ENCODE data around the gene SP4.
A peak's percentile ranks its signal among the peaks of the same experiment; 100 is the strongest.

SP4 gene

DNA sequence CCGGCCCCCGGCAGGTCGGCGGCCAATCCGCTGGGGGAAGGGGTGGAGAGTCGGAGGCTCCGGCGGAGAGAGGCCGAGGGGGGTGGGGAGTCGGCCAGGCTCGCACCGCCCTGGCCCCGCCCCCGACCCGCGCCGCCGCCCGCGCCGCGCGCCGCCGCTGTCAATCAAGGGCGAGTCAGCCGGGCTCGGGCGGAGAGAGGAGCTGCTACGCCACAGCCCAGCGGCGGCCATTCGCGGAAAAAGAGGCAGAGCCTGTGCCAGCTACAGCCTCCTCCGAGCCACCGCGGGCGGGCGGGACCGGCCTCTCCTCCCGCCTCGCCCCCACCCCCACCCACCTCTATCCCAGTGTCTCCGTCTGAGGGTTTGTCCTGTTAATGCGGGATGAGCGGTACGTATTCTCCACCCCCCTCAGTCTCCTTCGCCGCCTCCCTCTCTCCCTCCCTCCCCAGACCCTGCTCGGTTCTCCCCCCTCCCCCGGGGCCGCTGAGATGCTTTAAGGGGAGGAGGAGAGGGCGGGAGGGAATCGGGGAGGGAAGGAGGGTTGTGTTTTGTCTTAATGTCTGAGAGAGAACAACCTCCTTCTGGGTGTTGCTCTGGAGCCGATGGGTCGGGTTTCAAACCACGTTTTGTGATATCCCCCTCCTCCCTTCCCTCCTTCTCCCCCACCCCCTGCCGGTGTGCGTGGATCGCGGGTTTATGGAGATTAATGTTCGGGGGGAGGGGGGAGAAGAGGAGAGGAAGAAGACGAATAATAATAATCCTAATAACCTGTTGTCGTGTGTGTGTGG is at the start of gene SP4:
Gene SP4 (plus strand): TSS at position 213 of the 788 bp plus-strand sequence. CDS start 169 bp downstream, at position 382.
- DNase-seq (ENCODE audit: low read depth): peak; percentile 91

DNA sequence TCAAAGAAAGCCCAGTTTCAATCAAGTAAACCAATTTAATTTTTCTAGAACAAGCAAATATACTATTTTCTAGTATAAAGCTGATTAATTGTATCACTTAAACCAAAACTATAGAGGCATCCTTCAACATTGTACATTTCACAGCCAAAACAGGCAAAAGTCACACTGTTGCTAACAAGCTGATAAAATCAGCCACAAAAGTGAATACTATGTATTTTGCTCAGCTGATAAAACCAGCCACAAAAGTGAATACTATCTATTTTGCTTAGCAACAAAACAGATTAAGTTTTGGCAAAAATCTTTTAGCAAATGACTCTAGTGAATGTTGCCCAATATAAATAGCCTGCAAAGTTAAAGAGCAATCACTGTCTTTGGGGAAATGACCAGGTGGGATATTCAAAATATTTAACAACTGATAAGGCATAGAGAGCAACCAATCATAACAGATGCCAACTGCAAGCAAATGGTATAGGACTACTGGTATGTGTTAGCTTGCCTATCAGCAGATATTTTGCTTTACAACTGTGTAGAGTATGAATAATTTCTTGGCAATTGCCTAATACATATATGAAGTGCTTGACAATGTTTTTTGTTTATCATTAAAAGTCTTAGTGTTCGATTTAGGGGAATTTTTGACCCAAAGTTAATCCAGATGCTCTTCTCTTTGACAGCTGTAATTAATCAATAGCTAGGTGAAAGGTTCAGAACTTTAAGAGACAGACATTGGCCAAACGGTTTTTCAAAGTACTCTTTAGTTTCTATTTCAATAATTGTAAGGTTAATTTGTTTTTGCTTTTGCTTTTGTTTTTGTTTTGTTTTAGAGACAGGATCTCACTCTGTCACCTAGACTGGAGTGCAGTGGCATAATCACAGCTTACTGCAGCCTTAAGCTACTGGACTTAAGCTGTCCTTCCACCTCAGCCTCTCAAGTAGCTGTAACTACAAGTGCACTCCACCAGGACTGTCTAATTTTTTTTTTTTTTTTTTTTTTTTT is 44.4 kb upstream of the SP4 start:
- no peak for DNase-seq (ENCODE audit: low read depth)

DNA sequence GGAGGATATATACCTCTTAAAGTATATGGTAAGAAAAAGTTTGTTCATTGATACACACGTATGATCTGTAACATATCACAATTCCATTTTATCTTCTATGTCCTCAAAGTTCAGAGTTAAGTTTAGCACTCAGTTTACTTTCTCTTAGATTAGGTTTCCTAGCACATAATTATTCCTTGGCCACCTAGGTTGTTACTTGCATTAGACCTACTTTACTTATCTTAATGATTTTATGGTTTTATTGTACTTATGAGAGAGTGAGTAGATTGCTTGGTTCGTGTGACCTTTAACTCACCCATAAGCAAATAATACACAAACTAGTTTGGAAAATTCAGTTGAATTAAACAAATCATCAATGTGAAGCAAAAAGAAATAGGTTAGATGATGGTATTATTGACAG is 33.9 kb upstream of the SP4 start:
- DNase-seq (ENCODE audit: low read depth): no peak

DNA sequence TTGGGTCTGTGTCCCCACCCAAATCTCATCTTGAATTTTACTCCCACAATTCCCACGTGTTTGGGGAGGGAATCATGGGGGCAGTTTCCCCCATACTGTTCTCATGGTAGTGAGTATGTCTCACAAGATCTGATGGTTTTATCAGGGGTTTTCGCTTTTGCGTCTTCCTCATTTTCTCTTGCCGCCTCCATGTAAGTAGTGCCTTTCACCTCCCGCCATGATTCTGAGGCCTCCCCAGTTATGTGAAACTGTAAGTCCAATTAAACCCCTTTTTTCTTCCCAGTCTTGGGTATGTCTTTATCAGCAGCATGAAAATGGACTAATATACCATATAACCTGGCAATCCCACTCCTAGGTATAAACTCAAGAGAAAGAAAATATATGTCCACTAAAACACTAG is 25.9 kb upstream of the SP4 start:
- no peak for DNase-seq (ENCODE audit: low read depth)

DNA sequence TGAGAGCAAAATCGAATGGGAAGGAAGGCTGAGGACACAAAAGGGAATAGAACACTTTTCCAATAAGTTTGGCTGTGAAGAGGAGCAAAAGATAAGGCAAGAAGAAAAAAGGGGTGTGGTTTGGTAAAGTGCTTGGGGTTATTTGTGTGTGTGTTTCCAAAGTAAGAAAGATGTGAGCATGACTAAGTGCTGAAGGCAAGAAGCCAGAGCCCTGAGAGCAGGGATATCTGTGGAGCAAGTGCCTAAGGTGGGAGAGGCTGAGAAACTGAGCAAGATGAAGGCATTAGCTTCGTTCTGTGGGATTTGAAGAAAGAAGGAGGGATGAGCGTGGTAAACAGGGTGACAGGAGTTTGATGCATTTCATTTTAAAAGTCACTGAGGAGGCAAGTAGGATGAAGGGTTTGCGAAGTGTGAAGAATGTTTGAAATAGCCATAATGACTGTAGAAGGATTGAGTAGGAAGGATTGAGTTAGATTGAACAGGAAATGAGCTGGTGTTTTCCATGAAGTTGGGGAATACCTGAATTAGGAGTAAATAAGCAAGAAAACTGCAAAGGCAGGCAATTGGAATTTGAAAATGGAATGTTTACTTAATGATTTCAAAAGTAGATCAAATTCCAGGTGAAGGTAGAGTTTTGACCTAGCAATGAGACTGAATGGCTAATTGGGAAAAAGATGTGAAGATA is 19.9 kb upstream of the SP4 start:
- no peak for DNase-seq (ENCODE audit: low read depth)

DNA sequence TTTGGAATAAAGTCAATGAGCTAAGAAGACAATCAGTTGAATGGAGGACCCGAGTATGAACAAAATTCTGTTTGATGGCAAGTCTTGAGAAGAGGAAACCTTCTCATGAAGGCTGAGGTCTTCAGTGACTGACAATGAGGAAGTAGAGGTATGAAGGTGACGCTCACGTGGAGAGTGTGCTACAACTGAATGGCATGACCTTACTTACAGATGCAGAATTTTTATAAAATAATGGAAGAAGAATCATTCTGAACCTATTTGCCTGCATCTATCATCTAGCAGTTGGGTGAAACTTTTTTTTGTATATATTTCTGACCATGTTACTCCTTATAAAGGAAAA is 19.4 kb upstream of the SP4 start:
- DNase-seq (ENCODE audit: low read depth): no peak

DNA sequence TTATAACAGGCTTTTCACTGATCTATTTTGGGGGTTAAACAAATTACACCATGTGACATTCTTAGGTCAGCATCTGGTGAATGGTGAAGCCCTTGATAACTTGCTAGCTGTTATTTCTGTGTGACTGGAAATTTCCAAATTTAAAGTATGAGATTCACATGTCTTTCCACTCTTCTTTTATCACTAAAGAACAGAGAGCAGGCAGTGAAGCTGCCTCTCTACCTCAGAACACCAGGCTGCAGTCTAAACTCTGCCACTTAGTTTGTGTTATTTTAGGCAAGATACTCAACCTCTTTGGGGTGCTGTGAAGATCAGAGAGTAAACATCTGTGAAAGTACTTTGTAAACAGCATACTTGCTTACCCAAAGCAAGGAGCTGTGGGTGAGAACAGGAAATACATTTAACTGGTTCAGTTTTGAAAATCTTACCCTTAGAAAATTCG is 15.5 kb upstream of the SP4 start:
- no peak for DNase-seq (ENCODE audit: low read depth)

DNA sequence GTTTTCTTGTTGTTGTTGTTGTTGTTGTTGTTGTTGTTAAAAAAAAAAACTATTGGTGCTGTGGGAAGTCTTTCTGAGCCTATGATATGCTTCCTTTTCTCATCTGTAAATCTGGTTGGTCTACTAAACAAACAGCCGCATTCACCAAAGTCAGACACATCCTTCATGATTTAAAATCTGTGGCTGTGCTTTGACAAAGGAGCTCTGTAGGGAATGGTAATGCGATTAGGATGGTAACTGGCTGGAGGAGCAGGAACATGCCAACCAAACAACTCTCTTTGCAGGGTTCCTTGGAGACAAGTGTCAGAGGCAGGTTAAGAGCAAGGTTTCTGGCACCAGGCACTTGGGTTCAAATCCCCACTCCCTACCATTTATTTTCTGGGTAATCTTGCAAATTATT is 14.9 kb upstream of the SP4 start:
- no peak for DNase-seq (ENCODE audit: low read depth)

DNA sequence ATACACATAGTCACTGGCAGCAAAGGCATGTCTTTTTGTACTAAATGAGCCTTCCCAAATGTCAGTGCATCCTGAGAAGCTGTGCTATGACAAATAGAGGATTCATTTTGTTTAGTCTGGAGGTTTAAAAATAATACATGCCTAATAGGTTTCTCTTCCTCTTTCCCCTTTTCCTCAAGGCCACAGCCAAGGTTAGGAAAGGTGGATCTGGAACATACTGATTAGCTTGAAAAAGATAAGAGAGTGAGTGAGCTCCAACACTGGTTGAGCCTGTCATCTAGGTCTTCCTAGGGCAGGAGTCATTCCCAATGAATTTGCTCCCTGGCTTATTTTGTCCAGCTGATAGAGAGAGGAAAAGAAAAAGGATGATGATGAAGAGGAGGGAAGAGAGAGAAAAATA is 14.4 kb upstream of the SP4 start:
- no peak for DNase-seq (ENCODE audit: low read depth)

DNA sequence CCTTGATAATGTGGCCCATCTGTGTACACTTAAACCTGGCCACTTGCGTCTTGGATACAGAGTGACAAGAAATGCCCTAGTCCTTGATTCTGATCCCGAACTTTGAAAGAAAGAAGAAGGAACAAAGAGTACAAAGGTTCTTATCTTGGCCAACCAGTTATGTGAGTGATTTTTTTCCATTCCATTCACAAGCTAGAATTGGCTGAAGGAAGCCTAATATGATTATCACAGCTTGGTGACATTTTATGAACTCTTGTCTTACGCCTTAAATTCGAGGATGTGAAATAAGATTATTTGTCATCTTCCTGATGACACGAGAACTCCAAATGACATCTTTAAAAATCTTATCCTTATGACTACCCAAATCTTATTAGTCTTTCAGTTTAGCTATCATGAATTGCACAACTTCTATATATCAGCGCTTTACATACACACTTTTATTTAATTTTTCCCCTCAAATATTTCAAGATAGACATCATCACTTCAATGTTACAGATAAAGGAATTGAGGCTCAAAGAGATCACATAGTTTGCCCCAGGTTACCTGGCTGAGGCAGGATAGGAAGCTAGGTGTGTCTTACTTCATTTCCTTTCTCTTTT is 13.0 kb upstream of the SP4 start:
- DNase-seq (ENCODE audit: low read depth): no peak

DNA sequence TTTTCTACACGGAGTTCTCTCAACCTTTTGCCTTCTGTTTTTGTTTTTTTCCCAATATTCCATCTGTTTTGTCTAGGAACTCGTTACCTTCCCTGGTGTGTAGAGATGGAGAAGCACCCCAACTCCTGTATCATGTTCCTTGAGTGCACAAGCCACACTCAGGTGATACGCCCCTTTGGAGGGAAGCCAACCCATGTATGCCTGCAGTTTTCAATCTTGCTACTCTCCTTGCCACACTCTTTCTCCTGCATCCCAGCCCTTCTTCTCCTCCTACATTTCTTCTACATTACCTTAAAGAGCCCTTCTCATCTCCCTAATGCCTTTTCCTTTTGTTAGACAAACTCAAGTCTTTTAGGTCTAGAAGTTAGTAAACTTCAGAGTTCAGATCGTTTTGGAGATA is 10.2 kb upstream of the SP4 start:
- no peak for DNase-seq (ENCODE audit: low read depth)

DNA sequence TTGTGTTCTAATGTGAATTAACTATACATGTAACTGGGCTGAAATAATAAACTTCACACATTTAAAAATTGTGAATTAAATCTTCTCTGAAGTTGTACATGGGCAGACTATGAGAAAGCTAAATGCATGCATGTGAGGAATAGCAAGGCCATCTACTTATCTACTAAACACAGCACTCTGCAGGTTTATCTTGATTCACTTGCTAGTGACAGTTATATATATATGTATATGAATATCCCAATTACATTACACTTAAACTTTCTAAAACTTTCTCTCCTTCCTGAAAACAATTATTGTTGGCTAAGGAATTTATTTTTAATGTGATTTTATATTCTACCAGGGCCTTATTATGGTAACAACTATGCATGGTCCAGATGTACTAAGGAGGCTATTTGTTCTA is 5.1 kb upstream of the SP4 start:
- no peak for DNase-seq (ENCODE audit: low read depth)

DNA sequence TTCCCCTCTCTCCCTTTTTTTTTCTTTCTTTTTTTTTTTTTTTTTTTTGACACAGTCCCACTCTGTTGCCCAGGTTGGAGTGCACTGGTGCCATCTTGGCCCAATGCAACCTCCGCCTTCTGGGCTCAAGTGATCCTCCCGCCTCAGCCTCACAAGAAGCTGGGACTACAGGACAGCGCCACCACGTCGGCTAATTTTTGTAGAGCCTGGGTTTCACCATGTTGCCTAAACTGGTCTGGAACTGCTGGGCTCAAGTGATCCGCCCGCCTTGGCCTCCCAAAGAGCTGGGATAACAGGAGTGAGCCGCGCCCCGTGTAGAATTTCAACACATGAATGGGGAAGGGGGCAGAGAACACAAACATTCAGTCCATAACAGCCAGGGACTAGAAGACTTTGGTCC is 2.6 kb upstream of the SP4 start:
- no peak for DNase-seq (ENCODE audit: low read depth)

DNA sequence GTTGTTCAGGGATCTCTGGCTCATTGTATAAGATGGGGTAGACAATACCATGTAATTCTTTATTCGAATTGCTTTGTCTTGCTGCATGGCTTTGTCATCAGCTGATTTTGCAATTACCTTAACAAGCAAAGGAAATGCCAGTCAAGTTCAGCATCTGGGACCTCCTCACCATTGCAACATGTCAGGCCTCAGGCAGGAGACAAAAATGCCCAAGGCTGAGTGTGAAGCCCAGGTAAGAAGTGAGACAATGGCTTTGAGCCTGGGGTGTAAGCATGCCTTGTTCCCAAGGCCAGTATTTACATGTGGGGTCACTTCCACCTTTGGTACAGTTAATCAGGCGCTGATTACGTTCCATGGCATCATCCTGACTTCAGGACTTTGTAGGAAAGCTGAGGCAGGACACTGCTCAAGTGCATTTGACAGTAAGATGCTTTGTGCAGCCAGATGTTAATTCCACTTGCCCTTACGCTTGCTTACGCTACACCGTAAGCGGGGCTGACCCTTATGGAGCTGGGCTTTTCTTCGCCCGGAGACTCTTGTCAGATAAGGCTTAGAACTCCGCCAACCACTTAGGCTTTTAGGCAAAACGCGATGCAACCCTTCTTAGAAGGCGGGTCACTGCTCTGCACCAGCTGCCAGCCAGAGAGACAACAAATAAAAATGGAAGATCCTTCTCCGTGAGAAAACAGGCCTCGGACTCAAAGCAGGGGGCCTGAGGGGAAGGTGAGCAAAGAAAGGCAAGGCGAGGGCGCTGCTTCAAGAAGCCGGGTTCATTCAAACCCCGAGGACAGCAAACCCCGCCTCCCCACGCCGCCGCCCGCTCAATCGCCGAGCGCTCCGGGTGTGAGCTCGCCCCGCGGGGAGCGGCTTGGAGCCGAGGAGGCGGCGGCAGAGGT is 1.3 kb upstream of the SP4 start:
- DNase-seq (ENCODE audit: low read depth): peak; percentile 5

DNA sequence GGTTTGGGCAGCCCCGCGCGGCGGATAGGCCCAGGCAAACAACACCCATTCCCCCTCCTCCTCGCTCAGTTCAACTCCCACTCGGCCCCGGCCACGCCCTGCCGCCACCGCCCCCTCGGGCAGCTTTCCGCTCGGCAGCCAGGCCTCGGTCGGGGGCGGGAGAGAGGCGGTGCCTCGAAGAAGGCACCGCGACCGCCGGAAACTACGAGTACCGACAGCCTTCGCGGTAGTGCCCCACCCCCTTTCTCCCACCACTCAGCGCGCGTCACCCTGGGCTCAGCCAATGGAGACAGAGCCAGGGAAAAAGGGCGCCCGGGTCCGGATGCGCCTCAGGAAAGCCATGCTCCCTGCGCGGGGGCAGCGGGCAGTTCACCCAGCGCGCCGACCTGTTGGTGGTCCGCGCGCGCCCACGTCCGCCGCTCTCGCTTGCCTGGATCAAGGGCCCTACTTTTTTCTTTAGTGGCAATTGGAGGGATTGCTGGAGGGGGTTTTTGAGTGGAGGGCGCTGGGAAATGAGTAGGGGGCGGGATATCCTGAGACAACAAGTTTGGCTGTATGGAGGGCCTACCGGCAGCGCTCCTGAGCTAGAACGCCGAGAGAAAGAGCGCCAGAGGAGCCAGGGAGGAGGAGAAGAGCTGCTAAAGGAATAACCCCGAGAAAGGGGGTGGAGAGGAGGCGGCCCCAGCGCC is 557 bp upstream of the SP4 start:
- peak; percentile 97 for DNase-seq (ENCODE audit: low read depth)

DNA sequence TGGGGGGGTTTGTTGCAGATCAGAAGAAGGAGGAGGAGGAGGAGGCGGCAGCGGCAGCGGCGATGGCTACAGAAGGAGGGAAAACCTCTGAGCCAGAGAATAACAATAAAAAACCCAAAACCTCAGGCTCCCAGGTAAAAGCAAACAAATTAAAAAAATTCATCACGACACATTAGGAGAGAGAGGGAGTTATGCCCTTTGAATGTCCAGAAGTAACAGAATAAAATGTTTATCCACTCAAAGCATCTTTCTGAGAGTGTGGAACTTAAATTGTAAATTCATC is 717 bp downstream of the SP4 start:
- no peak for DNase-seq (ENCODE audit: low read depth)

DNA sequence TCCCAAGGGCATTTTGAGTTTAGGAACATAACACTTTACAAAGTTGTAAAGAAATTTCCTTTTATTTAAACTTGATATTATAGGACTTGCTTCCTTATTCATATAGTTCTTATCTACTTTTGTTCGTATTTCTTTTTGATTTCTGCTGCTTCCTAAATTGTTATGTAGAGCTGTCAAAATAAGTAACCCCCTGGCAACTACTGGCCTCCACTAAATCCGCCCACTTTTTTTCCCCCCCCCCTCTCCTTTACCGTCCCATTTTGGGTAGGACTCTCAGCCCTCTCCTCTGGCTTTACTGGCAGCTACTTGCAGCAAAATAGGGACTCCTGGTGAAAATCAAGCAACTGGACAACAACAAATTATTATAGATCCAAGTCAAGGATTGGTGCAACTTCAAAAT is 1.1 kb downstream of the SP4 start:
- DNase-seq (ENCODE audit: low read depth): no peak

DNA sequence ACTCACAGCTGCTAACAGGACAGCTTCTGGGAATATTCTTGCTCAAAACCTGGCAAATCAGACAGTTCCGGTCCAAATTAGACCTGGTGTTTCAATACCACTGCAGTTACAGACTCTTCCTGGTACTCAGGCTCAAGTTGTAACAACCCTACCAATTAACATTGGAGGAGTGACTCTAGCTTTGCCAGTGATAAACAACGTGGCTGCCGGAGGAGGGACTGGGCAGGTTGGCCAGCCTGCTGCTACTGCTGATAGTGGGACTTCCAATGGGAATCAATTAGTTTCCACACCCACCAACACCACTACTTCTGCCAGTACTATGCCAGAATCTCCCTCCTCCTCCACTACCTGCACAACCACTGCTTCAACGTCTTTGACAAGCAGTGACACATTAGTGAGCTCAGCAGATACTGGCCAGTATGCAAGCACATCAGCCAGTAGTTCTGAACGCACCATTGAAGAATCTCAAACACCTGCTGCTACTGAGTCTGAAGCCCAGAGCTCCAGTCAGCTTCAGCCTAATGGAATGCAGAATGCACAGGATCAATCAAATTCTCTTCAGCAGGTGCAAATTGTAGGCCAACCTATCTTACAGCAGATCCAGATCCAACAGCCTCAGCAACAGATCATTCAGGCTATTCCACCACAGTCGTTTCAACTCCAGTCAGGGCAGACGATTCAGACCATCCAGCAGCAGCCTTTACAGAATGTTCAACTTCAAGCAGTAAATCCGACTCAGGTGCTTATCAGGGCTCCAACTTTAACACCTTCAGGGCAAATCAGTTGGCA is 2.1 kb downstream of the SP4 start:
- no peak for DNase-seq (ENCODE audit: low read depth)

DNA sequence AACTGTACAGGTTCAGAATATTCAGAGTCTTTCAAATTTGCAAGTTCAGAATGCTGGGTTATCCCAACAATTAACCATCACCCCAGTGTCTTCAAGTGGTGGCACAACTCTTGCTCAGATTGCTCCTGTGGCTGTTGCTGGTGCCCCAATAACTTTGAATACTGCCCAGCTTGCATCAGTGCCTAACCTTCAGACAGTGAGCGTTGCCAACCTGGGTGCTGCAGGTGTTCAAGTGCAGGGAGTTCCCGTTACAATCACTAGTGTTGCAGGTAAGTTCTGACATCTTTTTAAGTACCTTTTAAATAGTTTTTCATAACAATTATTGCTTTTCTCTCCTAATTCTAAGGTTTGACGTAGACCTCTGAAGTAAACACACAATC is 2.7 kb downstream of the SP4 start:
- DNase-seq (ENCODE audit: low read depth): no peak
